ENCODE results near the gene RFPL2. TPM values are rescaled to one million over a fixed set of nuclear protein-coding genes. Genes with fewer than 3 reads are reported as not detected.
A peak's percentile ranks its signal among the peaks of the same experiment; 100 is the strongest.

RFPL2 gene
- total and polyA plus RNA-seq, 11 donors = not detected

- Histone ChIP-seq H3K36me3 (no peaks in the 10 kb centered on the region), H3K4me3 (peak overlapping the region in 8 of 12 donors; percentile 3 to 27 (median 18)), H3K4me1 (peaks cover 0 to 7% (median 0%) of the 10 kb centered on the region in 12 donors), H3K9me3 (no peaks in the 10 kb centered on the region), H3K27me3 (peaks cover 14 to 53% (median 29%) of the 10 kb centered on the region in 9 donors), H3K27ac (no peak overlapping the region)
- DNase-seq (no peak), ATAC-seq (peak in 2 of 4 donors; percentile 20 to 31)
- TF ChIP-seq CTCF (IDR thresholded peaks at IDR 0.05) (peak in 1 of 12 donors; percentile 8), POLR2A (IDR thresholded peaks at IDR 0.05) (no peak)
- WGBS, 4 donors = 4 to 10% (median 5%) methylated on average over 28 to 73 of the region's 73 CpGs
- intact Hi-C loops (cut with DNase I) = no loop called here
Observed at GRCh38 chr22:32175683-32176644, 28.9 kb downstream of the RFPL2 start.

GRCh38 chr22:32175115-32175514, 29.8 kb downstream of the RFPL2 start:
- 84 to 95% (median 86%) methylated on average over 10 to 11 of the region's 11 CpGs for WGBS, 4 donors
- intact Hi-C loops (cut with DNase I) = no loop called here
- ATAC-seq = no peak

GRCh38 chr22:32165681-32166080, 39.2 kb downstream of the RFPL2 start:
- no peak overlapping the region for H3K4me3 ChIP-seq
- TF ChIP-seq CTCF (IDR thresholded peaks at IDR 0.05) (no peak), POLR2A (IDR thresholded peaks at IDR 0.05) (no peak)
- H3K4me1 ChIP-seq = peaks cover 0 to 6% (median 0%) of the 10 kb centered on the region in 12 donors
- WGBS, 4 donors = 77 to 83% (median 81%) methylated on average over 6 of the region's 6 CpGs
- H3K27ac ChIP-seq = no peak overlapping the region
- peaks cover 0 to 3% (median 0%) of the 10 kb centered on the region in 9 donors for H3K27me3 ChIP-seq
- intact Hi-C loops (cut with DNase I) = no loop called here
- ATAC-seq (no peak), DNase-seq (no peak)
- no peaks in the 10 kb centered on the region for H3K9me3 ChIP-seq
- H3K36me3 ChIP-seq = no peaks in the 10 kb centered on the region

More at GRCh38 chr22:32175115-32175514, 29.8 kb downstream of the RFPL2 start:
- no peaks in the 10 kb centered on the region for H3K9me3 ChIP-seq
- peaks cover 14 to 53% (median 29%) of the 10 kb centered on the region in 9 donors for H3K27me3 ChIP-seq
- no peaks in the 10 kb centered on the region for H3K36me3 ChIP-seq
- peaks cover 0 to 7% (median 0%) of the 10 kb centered on the region in 12 donors for H3K4me1 ChIP-seq
- no peak for TF ChIP-seq POLR2A (IDR thresholded peaks at IDR 0.05)
- TF ChIP-seq CTCF (IDR thresholded peaks at IDR 0.05) = no peak
- no peak overlapping the region for H3K4me3 ChIP-seq
- no peak for DNase-seq
- H3K27ac ChIP-seq = no peak overlapping the region

All from heart left ventricle (tissue), 16 donors.